Stomach (tissue), 9 donors: Measurements from ENCODE around the gene NUP214. TPM values are rescaled to one million over a fixed set of nuclear protein-coding genes. Genes with fewer than 3 reads are reported as not detected.

Source experiments
- DNase-seq, 2 donors: peaks; one replicate each; pipeline versions ENCODE4 v3.0.0 to v3.0.0-alpha.2; 2013 to 2019
- H3K27ac ChIP-seq, 5 donors: fragments of 200-600 bp in 4 of 5; sonication (generic) in 4 of 5; one replicate each; pipeline ENCODE4 v1.5.1; 2013 to 2019; ENCODE audit warnings: mild to moderate bottlenecking in 1 of 5, moderate library complexity in 1 of 5
- H3K27me3 ChIP-seq, 3 donors: fragments of 200-600 bp; sonication (generic); one replicate each; pipeline ENCODE4 v1.5.1; 2017 to 2019; ENCODE audit warnings: mixed run types in 1 of 3
- H3K36me3 ChIP-seq, 4 donors: fragments of 200-600 bp; sonication (generic); 1 replicate in 3 of 4; 2 replicates in 1 of 4; pipeline ENCODE4 v1.5.1; 2016 to 2019
- H3K4me1 ChIP-seq, 4 donors: fragments of 200-600 bp; sonication (generic); one replicate each; pipeline ENCODE4 v1.5.1; 2016 to 2019
- H3K4me3 ChIP-seq, 4 donors: fragments of 200-600 bp; sonication (generic) in 3 of 4; one replicate each; pipeline ENCODE4 v1.5.1; 2016 to 2019; ENCODE audit warnings: mild to moderate bottlenecking in 1 of 4
- H3K9me3 ChIP-seq, 4 donors: fragments of 200-600 bp; sonication (generic); one replicate each; pipeline ENCODE4 v1.5.1; 2016 to 2019
- EP300 ChIP-seq: sonication (generic); formaldehyde crosslinking; IDR thresholded peaks from one replicate; pipeline ENCODE4 v1.6.1; 2017; ENCODE audit warnings: antibody characterized with exemption
- POLR2A ChIP-seq, 4 donors: fragments of 450-650 bp; IDR thresholded peaks; one replicate each; pipeline ENCODE4 v1.6.1; 2016; ENCODE audit warnings: antibody characterized with exemption in 4 of 4, control low read depth in 2 of 4, mild to moderate bottlenecking in 1 of 4, moderate library complexity in 1 of 4
- POLR2AphosphoS5 ChIP-seq, 3 donors: sonication (generic); formaldehyde crosslinking; IDR thresholded peaks; one replicate each; pipeline ENCODE4 v1.6.1; 2016; ENCODE audit warnings: antibody characterized with exemption in 3 of 3
- WGBS, 5 donors: extraction: QIAGEN DNeasy Blood & Tissue Kit in 3 of 5; methylation state at CpG; one replicate each; pipeline versions ENCODE4 v1.1.5 to v1.1.7; 2013 to 2018; 5-methylcytosine and 5-hydroxymethylcytosine counted together
- intact Hi-C: fragments of 100-400 bp; cut with DNase I; formaldehyde crosslinking; loops from one replicate; pipeline ENCODE4 v1.15.1; 2023; ENCODE audit warnings: low total_unique reads
- polyA plus RNA-seq, 3 donors: library from polyadenylated mRNA; stranded (reverse); fragments of 200-250 nt; gene quantifications; one replicate each; pipeline ENCODE4 v1.2.3, GENCODE V29; 2013
- total RNA-seq, 5 donors: library from RNA; depleted of rRNA; stranded (reverse); fragments of >200 nt; gene quantifications; one replicate each; pipeline versions ENCODE4 v1.1.0 to v1.2.3, GENCODE V29; 2014 to 2016
- TF ChIP-seq, protein P1 (sequence below), 7 experiments: fragments of 450-650 bp in 4 of 7; fragments of 200-600 bp in 3 of 7; sonication (generic) in 3 of 7; IDR thresholded peaks; one replicate each; pipeline ENCODE4 v1.5.1; 2016 to 2019; ENCODE audit warnings: antibody characterized with exemption in 7 of 7, control low read depth in 2 of 7, mild to moderate bottlenecking in 1 of 7
- donor health status: healthy with polysubstance abuse.
- donor health status: Bipolar disorder and iron deficiency.
- donor health status: healthy.

Gene NUP214
- total and polyA plus RNA-seq, 8 donors, result 21.7 to 111 (median 35.0) TPM

GRCh38 chr9:131120620-131121228 lies 4.7 kb upstream of the NUP214 start:
- Histone ChIP-seq H3K4me1 (peaks cover 5 to 7% (median 7%) of the 10 kb centered on the region in 4 donors), H3K27me3 (no peaks in the 10 kb centered on the region), H3K27ac (no peak overlapping the region), H3K36me3 (peaks cover 0 to 8% (median 0%) of the 10 kb centered on the region in 4 donors), H3K9me3 (no peaks in the 10 kb centered on the region), H3K4me3 (no peak overlapping the region)
- WGBS, 5 donors, result 86 to 95% (median 92%) methylated on average over 6 to 7 of the region's 7 CpGs
- TF ChIP-seq POLR2AphosphoS5 (IDR thresholded peaks at IDR 0.05), result no peak
- no peak for TF ChIP-seq EP300
- TF ChIP-seq POLR2A (IDR thresholded peaks at IDR 0.05), result no peak
- TF ChIP-seq, protein P1, sequence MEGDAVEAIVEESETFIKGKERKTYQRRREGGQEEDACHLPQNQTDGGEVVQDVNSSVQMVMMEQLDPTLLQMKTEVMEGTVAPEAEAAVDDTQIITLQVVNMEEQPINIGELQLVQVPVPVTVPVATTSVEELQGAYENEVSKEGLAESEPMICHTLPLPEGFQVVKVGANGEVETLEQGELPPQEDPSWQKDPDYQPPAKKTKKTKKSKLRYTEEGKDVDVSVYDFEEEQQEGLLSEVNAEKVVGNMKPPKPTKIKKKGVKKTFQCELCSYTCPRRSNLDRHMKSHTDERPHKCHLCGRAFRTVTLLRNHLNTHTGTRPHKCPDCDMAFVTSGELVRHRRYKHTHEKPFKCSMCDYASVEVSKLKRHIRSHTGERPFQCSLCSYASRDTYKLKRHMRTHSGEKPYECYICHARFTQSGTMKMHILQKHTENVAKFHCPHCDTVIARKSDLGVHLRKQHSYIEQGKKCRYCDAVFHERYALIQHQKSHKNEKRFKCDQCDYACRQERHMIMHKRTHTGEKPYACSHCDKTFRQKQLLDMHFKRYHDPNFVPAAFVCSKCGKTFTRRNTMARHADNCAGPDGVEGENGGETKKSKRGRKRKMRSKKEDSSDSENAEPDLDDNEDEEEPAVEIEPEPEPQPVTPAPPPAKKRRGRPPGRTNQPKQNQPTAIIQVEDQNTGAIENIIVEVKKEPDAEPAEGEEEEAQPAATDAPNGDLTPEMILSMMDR (IDR thresholded peaks at IDR 0.05), result no peak
- intact Hi-C loops, result no loop called here
- DNase-seq, result no peak

- H3K27ac ChIP-seq, result no peak overlapping the region
- intact Hi-C loops, result no loop called here
- H3K4me1 ChIP-seq, result peaks cover 10 to 13% (median 12%) of the 10 kb centered on the region in 4 donors
- no peaks in the 10 kb centered on the region for H3K9me3 ChIP-seq
- H3K27me3 ChIP-seq, result no peaks in the 10 kb centered on the region
- WGBS, 5 donors, result 79 to 88% (median 87%) methylated on average over 2 of the region's 2 CpGs
- no peak for DNase-seq
- no peak for TF ChIP-seq POLR2AphosphoS5 (IDR thresholded peaks at IDR 0.05)
- no peak for TF ChIP-seq POLR2A (IDR thresholded peaks at IDR 0.05)
- TF ChIP-seq, protein P1 (IDR thresholded peaks at IDR 0.05), result no peak
- no peak for TF ChIP-seq EP300
- H3K36me3 ChIP-seq, result peaks cover 0 to 8% (median 0%) of the 10 kb centered on the region in 4 donors
- no peak overlapping the region for H3K4me3 ChIP-seq
These were observed 4.0 kb upstream of the NUP214 start for GRCh38 chr9:131121346-131121745.

DNA sequence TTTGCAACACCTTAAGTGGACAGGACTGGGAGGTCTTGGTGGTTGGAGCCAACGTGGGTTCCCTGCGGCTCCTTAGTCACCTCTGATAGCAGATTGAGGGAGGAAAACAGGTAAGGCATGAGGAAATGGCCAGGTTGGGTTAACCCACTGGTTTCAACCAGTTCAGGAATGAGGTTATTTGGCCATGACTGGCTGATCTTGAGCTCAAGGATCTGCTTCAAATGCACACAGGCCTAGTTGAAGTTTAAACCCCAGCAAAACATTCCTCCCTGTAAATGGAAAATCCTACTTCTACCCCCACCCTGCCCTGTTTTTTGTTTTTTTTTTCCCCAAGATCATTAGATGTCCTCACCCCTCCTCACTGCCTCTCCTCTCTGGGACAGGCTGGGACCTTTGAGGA lies 3.2 kb upstream of the NUP214 start:
- DNase-seq, result no peak
- 48 to 84% (median 55%) methylated on average over 2 of the region's 2 CpGs for WGBS, 5 donors
- peaks cover 18 to 21% (median 20%) of the 10 kb centered on the region in 4 donors for H3K4me1 ChIP-seq
- no peak overlapping the region for H3K27ac ChIP-seq
- H3K36me3 ChIP-seq, result peaks cover 0 to 8% (median 2%) of the 10 kb centered on the region in 4 donors
- no peaks in the 10 kb centered on the region for H3K27me3 ChIP-seq
- intact Hi-C loops, result no loop called here
- no peak overlapping the region for H3K4me3 ChIP-seq
- H3K9me3 ChIP-seq, result no peaks in the 10 kb centered on the region
- TF ChIP-seq POLR2A (IDR thresholded peaks at IDR 0.05) (no peak), EP300 (no peak), POLR2AphosphoS5 (IDR thresholded peaks at IDR 0.05) (no peak)
- TF ChIP-seq, protein P1 (IDR thresholded peaks at IDR 0.05), result no peak

- intact Hi-C loops, result no loop called here
- no peaks in the 10 kb centered on the region for H3K27me3 ChIP-seq
- no peaks in the 10 kb centered on the region for H3K9me3 ChIP-seq
- H3K36me3 ChIP-seq, result peaks cover 24 to 36% (median 30%) of the 10 kb centered on the region in 4 donors
- peak overlapping the region; percentile 73 to 93 (median 92) for H3K27ac ChIP-seq
- peaks cover 21 to 31% (median 24%) of the 10 kb centered on the region in 4 donors for H3K4me1 ChIP-seq
- no peak for DNase-seq
- WGBS, 5 donors, result 0 to 3% (median 0%) methylated on average over 7 of the region's 7 CpGs
- peak overlapping the region; percentile 90 to 98 (median 95) for H3K4me3 ChIP-seq
- TF ChIP-seq POLR2A (IDR thresholded peaks at IDR 0.05) (no peak), EP300 (no peak), POLR2AphosphoS5 (IDR thresholded peaks at IDR 0.05) (no peak)
- TF ChIP-seq, protein P1 (IDR thresholded peaks at IDR 0.05), result no peak
These were observed 423 bp upstream of the NUP214 start for GRCh38 chr9:131125038-131125287.
